Activated effector memory CD4-positive, alpha-beta T cell treated with Interleukin-2 at 50 U/mL for 16 hours (primary cell): ENCODE results near the gene BRPF3.

Experiments
- DNase-seq: peaks from one replicate; pipeline ENCODE4 v3.0.0-alpha.2; 2020

BRPF3 gene

GRCh38 chr6:36196113-36196879, at the start of gene BRPF3:
Gene BRPF3 (plus strand): TSS chr6:36196744. CDS start chr6:36200323, 3,579 bp downstream.
- DNase-seq, result peak; percentile 68

GRCh38 chr6:36147294-36147693, 49.2 kb upstream of the BRPF3 start:
- DNase-seq, result no peak

- no peak for DNase-seq
These were observed 47.1 kb upstream of the BRPF3 start for GRCh38 chr6:36149476-36149875.

GRCh38 chr6:36150283-36150682, 46.3 kb upstream of the BRPF3 start:
- DNase-seq, result no peak

GRCh38 chr6:36154286-36154685, 42.3 kb upstream of the BRPF3 start:
- no peak for DNase-seq

- no peak for DNase-seq
These were observed 40.9 kb upstream of the BRPF3 start for GRCh38 chr6:36155662-36156061.

GRCh38 chr6:36160147-36160760, 36.3 kb upstream of the BRPF3 start:
- no peak for DNase-seq

GRCh38 chr6:36169023-36170007, 27.2 kb upstream of the BRPF3 start:
- DNase-seq, result no peak

GRCh38 chr6:36170704-36171103, 25.8 kb upstream of the BRPF3 start:
- no peak for DNase-seq

GRCh38 chr6:36171573-36171972, 25.0 kb upstream of the BRPF3 start:
- no peak for DNase-seq

GRCh38 chr6:36177166-36177565, 19.4 kb upstream of the BRPF3 start:
- DNase-seq, result no peak

- no peak for DNase-seq
These were observed 18.0 kb upstream of the BRPF3 start for GRCh38 chr6:36178544-36178943.

- DNase-seq, result no peak
These were observed 16.4 kb upstream of the BRPF3 start for GRCh38 chr6:36180126-36180525.

GRCh38 chr6:36184311-36184710, 12.2 kb upstream of the BRPF3 start:
- no peak for DNase-seq

- DNase-seq, result no peak
These were observed 10.3 kb upstream of the BRPF3 start for GRCh38 chr6:36186199-36186598.

GRCh38 chr6:36187446-36187845, 9.1 kb upstream of the BRPF3 start:
- DNase-seq, result no peak

GRCh38 chr6:36195471-36196112, 952 bp upstream of the BRPF3 start:
- DNase-seq, result no peak

- DNase-seq, result peak; percentile 98
These were observed 470 bp downstream of the BRPF3 start for GRCh38 chr6:36196880-36197548.

GRCh38 chr6:36197739-36198221, 1.2 kb downstream of the BRPF3 start:
- no peak for DNase-seq

- DNase-seq, result no peak
These were observed 2.4 kb downstream of the BRPF3 start for GRCh38 chr6:36198986-36199385.

GRCh38 chr6:36200154-36200891, 3.8 kb downstream of the BRPF3 start:
- DNase-seq, result no peak
